ENCODE measurements around the gene CAB39.
A peak's percentile ranks its signal among the peaks of the same experiment; 100 is the strongest.

CAB39 gene

DNA sequence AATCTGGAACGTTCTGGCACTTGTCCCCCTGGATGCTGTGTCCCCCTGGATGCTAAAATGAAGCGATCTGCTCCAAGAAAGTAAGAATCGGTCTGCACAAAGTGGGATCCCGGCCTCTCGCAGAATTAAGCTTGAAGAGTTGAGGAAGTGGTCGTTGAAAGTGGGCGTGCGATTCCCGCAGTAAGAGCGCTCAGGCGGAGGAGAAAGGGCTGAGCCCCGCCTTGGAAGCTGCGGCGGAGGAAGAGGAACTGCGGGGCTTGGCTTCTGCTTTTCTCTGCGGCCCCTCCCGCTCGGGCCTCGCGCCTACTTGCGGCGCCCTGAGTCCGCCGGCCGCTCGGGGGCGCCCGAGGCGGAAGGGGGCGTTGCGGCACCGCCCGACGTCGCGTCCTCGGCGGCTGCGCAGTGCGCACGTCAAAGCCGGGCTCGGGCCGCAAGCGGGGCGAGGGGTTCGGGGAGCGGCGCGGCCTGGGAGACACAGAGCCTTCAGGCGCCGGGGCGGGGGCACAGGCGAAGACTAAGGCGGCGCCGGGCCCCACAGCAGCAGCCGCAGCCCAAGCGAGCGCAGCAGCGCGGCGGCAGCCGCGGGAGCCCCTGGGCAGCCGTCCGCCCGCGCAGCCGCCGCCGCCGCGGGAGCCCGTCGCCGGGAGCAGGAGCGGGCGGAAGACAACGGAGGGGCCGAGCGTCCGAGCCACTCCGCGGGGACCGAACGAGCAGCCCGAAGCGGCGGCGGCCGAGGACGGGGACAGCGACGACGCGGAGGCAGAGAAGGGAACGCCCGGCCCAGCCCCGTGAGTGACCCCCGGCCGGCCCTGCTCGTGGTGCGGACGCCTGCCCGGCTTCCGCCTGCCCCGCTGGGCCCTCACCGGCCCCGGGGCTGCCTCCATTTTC is at the start of gene CAB39:
CAB39 (plus strand) TSS at position 400 of the 888 bp plus-strand sequence. CDS start 47,160 bp downstream, outside the sequence.
- peak; percentile 41 to 91 (median 78) for DNase-seq

DNA sequence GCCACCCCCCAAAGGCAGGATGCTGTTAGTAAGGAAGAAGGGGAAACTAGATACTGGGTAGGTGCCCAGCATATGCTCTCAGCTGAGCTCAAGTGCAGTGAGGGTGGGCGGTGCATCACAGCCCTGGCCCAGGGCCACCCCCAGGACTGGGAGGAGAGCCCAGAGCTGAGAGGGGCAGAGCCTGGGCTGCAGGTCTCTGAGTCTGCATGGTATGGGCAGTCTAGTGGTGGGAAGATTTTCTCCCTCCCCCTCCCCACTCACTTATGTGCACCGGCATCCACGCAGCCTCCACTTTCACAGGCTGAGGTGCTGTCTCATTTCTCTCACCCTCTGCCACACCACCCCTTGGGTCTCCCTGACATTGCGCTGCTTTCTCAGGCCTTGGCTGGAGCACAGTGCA is 48.5 kb upstream of the CAB39 start:
- peak in 14 of 51 donors; percentile 1 to 31 (median 11) for DNase-seq

- no peak for DNase-seq
Observed at GRCh38 chr2:230664844-230665243, 47.8 kb upstream of the CAB39 start.

- no peak for DNase-seq
Observed at GRCh38 chr2:230665263-230665691, 47.4 kb upstream of the CAB39 start.

DNA sequence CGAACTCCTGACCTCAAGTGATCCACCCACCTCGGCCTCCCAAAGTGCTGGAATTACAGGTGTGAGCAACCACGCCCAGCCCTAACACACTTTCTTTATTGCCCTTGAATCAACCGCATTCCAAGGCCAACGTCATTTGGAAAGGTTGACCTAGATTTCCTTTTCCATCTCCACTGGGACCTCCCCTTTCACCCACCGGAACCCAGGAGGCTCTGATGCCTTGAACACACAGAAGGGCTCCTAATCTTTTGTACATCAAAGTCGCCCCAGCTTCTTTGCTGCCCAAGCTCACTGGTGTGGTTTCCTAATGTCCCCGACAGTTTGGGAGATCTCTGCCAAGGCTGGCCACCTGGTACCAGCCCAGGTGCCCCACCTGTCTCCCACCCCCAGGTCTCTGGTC is 46.2 kb upstream of the CAB39 start:
- no peak for DNase-seq

GRCh38 chr2:230666885-230667712 is 45.5 kb upstream of the CAB39 start:
- DNase-seq = peak in 3 of 51 donors; percentile 6 to 10 (median 7)

- peak in 8 of 51 donors; percentile 5 to 31 (median 18) for DNase-seq
Observed at GRCh38 chr2:230668184-230668938, 44.3 kb upstream of the CAB39 start.

DNA sequence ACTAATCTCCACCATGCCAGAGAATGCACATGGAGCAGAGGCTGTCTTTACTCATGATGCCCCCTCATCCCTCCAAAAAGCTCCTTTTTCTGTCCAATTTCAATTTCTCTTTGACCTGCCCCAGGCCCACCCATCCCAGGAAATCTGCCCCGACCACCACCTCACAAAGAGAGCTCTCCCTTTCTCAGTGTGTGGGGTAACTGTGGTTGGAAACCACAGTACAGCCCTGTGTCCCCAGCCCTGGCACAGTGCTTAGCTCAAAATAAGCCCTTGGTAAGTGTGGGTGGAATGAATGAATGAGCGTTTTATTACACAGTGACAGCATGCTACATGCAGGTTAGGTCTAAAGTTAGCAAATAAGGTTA is 43.7 kb upstream of the CAB39 start:
- DNase-seq = no peak

GRCh38 chr2:230669386-230669950 is 43.2 kb upstream of the CAB39 start:
- DNase-seq = no peak

DNA sequence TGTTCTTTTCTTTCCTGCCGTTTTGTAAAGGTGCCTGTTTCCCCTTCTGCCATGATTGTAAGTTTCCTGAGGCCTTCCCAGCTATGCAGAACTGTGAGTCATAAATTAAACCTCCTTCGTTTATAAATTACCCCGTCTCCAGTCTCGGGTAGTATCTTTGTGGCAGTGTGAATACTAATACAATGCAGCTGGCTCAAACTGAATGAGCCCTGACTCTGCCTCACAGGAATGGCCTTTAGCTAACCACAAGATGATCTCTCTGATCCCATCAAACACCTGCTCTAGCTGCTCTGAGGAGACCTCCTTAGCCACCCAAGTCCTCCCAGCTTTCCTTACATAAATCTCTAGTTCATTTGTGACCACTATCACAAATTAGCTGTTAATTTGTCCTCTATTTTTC is 41.5 kb upstream of the CAB39 start:
- no peak for DNase-seq

- no peak for DNase-seq
Observed at GRCh38 chr2:230672836-230673235, 39.8 kb upstream of the CAB39 start.

DNA sequence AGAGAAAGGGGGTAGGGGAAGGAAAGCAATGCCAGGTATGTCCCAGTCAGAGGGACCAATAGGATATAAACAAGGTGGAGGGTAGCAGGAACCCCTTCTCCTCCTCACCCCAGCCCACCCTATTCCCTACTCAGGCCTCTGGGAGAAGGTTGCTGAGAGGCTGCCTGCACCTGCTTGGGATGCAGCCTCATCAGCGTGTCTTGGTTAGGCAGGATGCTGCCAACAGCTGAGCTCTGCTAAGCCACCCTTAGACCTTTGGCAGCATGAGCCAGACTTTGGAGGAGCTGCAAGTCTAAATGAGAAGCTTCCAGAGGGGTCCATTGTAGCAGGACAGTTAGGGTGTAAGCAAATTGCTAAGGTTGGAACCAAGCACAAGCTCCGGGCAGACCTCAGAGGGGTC is 38.2 kb upstream of the CAB39 start:
- DNase-seq = no peak

DNA sequence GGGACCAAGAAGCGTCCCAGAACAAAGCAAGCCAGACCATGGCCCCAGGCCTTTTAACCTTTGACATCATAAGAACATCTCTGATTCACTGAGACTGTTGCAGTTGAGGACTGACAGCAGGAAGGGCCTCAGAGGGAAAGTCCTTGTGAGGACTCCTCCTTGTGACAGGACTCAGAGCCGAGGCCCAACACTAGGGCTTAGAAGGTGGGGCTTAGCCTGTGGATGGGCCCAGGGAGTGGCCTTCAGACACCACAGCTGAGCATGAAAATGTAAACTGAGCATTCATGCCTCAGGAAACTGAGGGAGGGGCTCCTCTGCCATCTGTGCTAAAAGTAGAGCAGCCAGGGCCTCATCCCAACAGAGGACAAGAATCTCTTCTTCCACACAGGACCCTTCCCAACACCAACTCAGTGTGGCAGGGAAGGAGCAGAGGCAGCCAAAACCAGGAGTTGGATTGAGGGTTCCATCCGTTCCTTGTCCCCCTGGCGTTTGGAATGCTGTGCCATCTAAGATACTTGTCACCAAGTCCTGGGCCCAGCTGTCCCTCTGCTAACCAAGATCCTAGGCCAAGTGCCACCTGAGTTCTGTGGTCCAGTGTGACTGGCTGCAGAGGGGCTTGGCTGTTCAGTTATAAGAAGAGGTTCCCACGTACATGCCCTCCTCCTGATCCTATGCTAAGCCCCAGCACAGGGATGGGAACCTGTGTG is 37.5 kb upstream of the CAB39 start:
- no peak for DNase-seq

- DNase-seq = no peak
Observed at GRCh38 chr2:230676546-230676945, 36.1 kb upstream of the CAB39 start.

GRCh38 chr2:230677201-230677946 is 35.3 kb upstream of the CAB39 start:
- DNase-seq = no peak

GRCh38 chr2:230678018-230678417 is 34.6 kb upstream of the CAB39 start:
- no peak for DNase-seq

DNA sequence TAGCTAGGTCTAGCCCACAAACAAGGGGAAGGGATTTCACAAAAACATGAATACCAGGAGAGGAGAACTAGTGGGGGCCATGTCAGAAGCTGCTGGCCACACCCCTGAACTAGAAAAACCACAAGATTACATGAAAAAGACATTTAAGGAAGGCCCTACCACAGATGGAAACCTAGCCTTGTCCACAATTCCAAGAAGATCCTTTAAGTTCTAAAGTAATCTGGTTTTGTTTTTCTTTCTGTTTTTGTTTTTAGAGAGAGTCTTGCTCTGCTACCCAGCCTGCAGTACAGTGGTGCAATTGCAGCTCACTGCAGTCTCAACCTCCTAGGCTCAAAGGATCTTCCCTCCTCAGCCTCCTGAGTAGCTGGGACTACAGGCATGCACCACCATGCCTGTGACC is 34.2 kb upstream of the CAB39 start:
- no peak for DNase-seq

DNA sequence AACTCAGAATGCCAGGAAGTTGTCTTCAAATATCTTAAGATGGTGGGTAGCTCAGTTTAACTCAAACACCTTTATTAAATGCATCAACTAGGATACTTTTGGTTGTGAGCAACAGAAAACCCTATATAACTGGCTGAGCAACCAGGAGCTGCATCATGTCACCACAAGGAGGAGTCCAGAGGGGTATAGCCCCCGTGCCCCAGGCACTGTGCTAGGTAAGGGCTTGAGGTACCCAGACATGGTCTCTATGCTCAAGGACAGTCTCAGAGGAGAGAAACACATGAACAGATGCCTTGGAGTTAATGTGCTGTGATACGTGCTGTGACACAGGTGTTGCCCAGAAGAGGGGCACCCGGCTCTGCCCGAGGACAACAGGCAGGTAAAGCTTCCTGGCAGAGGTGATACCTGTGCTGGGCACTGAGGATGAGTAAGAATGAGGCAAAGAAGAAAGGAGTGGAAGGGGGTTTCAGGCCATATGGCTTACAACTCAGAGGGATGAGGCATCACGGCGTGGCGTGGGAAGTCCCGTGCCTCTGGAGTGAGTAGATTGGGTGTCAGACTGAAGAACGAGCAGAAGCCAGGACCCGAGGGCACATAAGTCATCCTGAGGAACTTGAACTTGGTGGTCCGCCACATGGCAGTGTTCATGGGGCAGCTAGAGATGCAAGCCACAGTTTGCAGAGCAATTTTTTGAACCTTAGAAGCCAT is 32.0 kb upstream of the CAB39 start:
- DNase-seq = no peak

DNA sequence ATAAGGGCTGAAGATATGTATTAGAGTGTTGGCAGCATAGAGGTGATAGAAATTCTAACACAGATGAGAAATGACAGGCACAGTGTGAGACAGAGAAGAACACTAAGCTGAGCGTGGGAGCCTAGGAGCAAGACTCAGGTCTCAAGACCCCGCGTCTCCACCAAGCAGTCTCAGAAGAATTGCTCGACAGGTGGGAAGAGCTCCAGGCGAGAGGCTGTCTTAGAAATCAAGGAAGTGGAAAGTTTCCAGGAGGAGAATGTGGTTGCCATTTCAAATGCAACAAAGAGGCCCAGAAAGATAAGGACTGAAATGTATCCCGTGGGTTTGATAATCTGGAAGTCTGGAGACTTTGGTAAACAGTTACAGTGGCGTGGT is 31.5 kb upstream of the CAB39 start:
- no peak for DNase-seq

All from hypothalamus (tissue), 51 donors.